GM18499 (cell line): ENCODE data around the gene CCDC88C.
"Not testable (repeated sequence)": the region's sequence is repeated elsewhere in the genome, so short reads cannot be mapped to it uniquely, and the experiment has no call there.

Source experiments
- ATAC-seq: cut with Tn5 transposase; IDR thresholded peaks from one replicate; pipeline ENCODE4 v1.9.1; 2021; ENCODE audit warnings: moderate number of reproducible peaks; ENCODE audit not compliant: insufficient read depth, unreplicated experiment

CCDC88C gene

DNA sequence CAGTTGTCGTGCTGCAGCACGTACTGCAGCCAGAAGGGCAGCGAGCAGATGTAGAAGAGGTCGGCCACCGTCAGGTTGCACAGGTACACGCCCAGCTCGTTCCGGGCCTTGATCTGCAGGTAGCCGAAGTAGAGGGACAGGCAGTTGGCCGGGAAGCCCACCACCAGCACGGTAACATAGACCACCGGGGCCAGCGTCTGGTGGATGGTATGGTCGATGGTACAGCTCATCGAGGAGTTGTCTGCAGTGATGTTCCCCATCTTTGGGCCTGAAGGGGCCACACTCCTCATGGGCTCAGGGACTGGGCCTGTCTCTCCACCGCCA, 182.9 kb downstream of the CCDC88C start:
- ATAC-seq, result no peak

- no peak for ATAC-seq
Observed at GRCh38 chr14:91233936-91234790, 183.5 kb downstream of the CCDC88C start.

DNA sequence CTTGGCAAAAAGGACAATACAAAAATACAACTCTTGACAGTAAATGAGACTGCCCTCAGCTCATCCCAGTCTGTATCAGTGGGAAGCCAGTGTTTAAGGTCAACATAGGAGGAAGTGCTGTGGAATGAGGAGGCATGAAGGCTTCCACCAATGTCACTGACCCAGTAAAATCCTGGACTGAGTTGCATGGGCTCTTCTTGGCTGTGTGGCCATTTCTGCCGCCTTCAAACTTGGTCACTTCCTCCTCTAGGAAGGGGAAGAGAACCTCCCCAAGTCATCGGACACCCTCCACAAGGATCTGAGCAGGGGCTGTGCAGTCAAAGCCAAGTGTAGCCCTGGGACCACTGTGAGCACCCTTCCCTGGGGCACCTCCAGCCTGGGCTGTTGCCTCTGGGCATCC, 185.0 kb downstream of the CCDC88C start:
- ATAC-seq, result no peak

DNA sequence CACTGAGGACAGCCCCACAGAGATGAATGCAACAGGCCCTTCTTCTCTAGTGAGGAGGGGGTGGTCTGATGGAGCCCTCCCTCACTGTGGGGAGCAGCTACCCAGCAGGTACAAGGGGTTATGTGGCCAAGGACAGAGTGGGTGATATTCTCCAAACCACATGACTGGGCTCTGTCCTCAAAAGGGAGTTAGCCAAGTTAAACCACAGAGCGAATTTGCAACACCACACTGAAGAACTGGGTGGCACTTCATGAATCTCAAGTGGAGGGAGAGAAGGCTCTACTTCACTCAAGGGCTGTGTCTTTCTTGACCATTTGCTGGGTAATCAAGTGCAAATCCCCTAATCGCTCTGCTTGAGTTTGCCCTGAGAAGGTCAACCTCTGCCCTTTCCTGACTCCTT, 185.6 kb downstream of the CCDC88C start:
- ATAC-seq, result no peak

- no peak for ATAC-seq
Observed at GRCh38 chr14:91231446-91231845, 186.2 kb downstream of the CCDC88C start.

DNA sequence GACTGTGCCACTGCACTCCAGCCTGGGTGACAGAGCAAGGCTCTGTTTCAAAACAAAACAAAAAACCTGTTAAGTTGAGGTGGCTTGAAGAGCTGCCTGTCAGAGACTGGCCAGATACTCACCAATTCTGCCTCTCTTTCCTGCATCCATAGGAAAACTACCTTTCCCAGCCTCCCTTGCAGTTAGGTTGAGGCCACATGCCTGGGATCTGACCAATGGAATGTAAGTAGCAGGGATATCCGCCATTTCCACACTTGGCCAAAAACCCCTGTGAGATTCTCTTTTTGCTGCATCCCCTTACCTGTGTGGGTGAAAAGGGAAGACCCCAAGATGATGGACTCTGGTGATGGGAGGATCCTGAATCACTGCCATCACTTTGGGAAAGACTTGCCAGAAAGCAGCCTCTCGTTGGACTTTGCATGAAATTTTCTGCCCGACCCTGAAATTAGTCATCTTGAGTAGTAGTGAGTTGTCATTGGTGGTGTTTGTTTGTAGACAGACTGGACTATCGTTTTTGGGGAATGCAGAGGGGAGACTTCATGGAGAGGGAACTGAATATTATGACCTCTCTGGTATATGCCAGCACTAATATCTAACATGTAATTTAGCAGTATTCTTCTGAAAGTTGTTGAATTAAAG, 187.1 kb downstream of the CCDC88C start:
- ATAC-seq, result no peak

- peak; percentile 59 for ATAC-seq
Observed at GRCh38 chr14:91229743-91230200, 187.8 kb downstream of the CCDC88C start.

- ATAC-seq, result no peak
Observed at GRCh38 chr14:91229005-91229382, 188.6 kb downstream of the CCDC88C start.

DNA sequence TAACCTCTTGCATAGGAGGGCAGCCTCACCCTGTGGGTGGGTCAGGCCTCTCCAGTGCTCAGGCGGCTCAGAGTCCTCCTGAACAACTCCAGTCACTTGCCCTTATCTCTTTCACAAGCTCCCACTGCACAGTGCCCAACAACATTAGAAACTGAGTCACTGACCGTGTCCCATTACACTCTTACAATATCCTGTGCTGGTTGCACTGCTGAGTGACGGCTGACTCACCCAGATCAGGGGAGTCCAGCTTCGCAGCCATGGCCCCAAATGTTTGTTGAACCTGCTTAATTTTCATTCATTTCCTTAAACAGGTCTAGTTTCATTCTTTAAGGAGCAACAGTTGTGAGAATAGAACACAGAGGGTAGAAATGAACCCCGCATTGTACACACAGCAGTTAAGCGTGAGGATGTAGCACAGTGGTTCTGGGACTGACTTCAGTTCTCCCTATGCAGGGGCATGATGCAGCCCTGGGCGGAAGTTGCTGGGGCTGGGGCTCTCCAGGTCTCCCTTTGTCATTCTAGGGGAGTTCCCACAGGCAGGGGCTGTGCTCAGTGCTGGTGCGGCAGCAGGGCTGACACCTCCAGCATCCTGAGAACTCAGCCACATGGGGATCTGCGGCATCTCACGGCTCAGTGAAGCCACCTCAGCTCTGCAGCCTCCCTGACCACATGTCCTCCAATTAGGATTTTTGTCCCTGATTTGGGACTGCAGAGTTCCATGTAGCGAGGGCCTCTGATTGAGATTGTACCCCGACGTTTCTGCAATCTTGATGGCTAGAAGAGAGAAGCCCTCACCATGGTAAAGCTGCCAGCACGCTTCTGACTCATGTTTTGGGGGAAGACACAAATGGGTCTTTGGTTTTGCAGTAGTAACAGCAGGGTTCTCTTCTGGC, 189.3 kb downstream of the CCDC88C start:
- peak; percentile 79 for ATAC-seq

DNA sequence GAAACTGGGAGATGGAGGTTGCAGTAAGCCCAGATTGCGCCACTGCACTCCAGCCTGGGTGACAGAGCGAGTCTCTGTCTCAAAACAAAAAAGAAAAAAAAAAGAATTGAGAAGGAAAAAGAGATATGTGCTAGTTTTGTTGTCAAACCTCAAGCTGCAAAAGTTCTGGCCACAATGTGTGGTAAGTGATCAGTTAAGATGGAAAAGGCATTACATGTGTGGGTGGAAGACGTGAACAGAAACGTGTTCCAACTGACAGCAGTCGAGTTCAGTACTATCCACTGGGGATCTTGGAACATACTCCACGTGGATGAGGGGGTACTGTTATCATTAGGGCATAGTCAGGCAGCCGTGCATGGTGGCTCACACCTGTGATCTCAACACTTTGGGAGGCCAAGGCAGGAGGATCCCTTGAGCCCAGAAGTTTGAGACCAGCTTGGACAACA, 190.4 kb downstream of the CCDC88C start:
- no peak for ATAC-seq

DNA sequence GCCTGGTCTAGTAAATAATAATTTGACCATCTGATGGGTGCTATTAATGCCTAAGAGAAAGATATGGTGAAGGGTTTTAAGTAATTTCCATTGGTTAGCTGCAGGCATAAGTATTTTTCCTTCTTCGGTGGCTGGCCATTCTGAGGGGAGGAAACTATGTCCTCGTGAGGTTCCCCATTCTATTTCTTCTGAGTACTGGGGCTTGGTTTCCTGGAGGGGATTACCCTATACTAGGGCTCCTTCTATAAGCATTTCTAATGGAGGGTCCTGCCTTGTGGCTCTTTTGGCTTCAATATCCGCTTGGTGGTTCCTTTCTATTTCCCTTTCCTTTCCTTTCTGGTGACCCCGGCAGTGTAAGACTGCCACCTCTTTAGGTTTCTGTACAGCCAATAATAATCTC, 191.3 kb downstream of the CCDC88C start:
- ATAC-seq, result not testable (repeated sequence)

DNA sequence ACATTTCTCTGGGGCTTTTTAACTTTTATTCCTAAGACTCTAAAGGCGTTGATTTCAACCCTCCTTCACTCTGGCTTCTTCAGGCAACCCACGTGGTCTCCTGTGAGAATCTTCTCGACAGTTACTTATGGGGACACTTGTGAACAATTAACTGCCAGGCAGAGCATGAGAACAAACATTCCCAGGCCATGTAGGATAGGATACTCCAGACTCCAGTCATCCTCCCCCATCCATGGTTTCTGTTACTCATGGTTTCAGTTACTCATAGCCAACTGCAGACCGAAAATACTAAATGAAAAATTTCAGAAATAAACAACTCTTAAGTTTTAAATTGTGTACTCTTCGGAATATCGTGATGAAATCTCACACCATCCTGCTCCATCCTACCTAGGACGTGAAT, 192.6 kb downstream of the CCDC88C start:
- ATAC-seq, result no peak

GRCh38 chr14:91223028-91223783, 194.4 kb downstream of the CCDC88C start:
- ATAC-seq, result no peak
